Mammary epithelial cell (primary cell): ENCODE data around the gene TFCP2L1.

Source experiments
- CTCF ChIP-seq, 2 donors: IDR thresholded peaks in 1 of 2; conservative IDR thresholded peaks in 1 of 2; 2 replicates each; pipeline ENCODE4 v1.5.1; 2011 to 2012; ENCODE audit warnings: inconsistent platforms in 2 of 2, low read length in 2 of 2, mild to moderate bottlenecking in 2 of 2, control low read depth in 1 of 2, low read depth in 1 of 2; ENCODE audit not compliant: insufficient read depth in 1 of 2; ENCODE audit errors: extremely low read depth in 1 of 2
- EZH2 ChIP-seq: IDR thresholded peaks from 2 replicates; pipeline ENCODE4 v1.6.1; 2012; ENCODE audit warnings: low read length, inconsistent platforms, borderline replicate concordance

- no peak for TF ChIP-seq CTCF (conservative IDR thresholded peaks at IDR 0.05 in 1 of 2, IDR thresholded peaks at IDR 0.05 in 1 of 2; ENCODE audit: extremely low read depth in 1 of 2, insufficient read depth in 1 of 2, low read depth in 1 of 2, low read length in 2 of 2)
- no peak for TF ChIP-seq EZH2
These were observed 1.5 kb upstream of the TFCP2L1 start for GRCh38 chr2:121286506-121286905.
